Activated T-helper 2 cell treated with anti-CD3 and anti-CD28 coated beads, Interferon-gamma antibody, Interleukin-2, Interleukin-4, amounts not matched to agents 10 μg/mL and 5 μg/mL and 100 μg/mL, durations not matched to agents 14 hours and 24 hours and 36 hours (primary cell): ENCODE measurements around the gene SVBP. TPM values are rescaled to one million over a fixed set of nuclear protein-coding genes. Genes with fewer than 3 reads are reported as not detected.
"Not testable (repeated sequence)": the region's sequence is repeated elsewhere in the genome, so short reads cannot be mapped to it uniquely, and the experiment has no call there.

Experiments used
- DNase-seq: peaks from one replicate; pipeline ENCODE4 v3.0.0; 2021; ENCODE audit warnings: low spot score
- H3K27ac Mint-ChIP-seq: one replicate; pipeline ENCODE4 v1.8.0; 2021; ENCODE audit warnings: mixed read lengths
- H3K27me3 Mint-ChIP-seq: one replicate; pipeline ENCODE4 v1.8.0; 2021; ENCODE audit warnings: low read depth, mixed read lengths
- H3K36me3 Mint-ChIP-seq: one replicate; pipeline ENCODE4 v1.8.0; 2021; ENCODE audit warnings: low read depth, mixed read lengths
- H3K4me1 Mint-ChIP-seq: one replicate; pipeline ENCODE4 v1.8.0; 2021; ENCODE audit warnings: low read depth, mixed read lengths
- H3K4me3 Mint-ChIP-seq: one replicate; pipeline ENCODE4 v1.8.0; 2021; ENCODE audit warnings: low read depth, mild to moderate bottlenecking, moderate library complexity, mixed read lengths
- H3K9me3 Mint-ChIP-seq: one replicate; pipeline ENCODE4 v1.8.0; 2021; ENCODE audit warnings: mixed read lengths
- intact Hi-C: fragments of 100-400 bp; cut with micrococcal nuclease; formaldehyde crosslinking; loops from one replicate; pipeline ENCODE4 v1.15.1; 2023
- total RNA-seq: library from RNA; stranded (reverse); gene quantifications from 2 replicates; pipeline ENCODE4 v1.2.3, GENCODE V29; 2022

SVBP gene
- total RNA-seq, 1 donor from 2014 or later: 11.4 TPM

DNA sequence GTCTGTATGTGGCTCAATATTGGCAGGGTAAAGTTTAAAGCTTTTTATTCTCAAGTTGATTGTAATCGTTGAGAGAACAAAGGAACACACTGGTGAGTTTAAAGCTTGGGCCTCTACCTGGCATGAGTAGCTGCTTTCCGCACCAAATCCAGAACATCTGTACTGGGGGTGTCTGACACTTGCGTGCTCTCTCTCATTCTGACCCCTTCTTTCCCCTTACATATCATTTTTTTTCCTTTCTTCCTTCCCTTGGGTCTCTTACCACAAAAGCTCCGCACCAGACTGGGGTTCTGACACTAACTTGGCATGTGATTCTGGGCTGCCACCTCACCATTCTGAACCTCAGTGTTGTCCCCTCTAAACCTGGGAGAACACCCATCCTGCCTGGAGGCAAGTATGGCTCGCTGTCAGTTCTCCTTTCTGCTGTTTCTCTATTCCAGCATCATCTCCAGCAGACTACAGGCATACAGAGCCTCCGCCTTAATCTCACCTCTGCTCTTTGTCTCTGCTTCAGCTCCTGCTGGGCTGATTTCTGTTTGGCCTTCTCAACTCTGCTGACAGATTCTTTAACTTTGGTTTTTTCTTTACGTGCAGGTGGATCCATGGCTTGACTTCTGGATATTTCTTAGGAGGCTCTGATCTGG lies 1.1 kb downstream of the SVBP start:
- intact Hi-C loops: loop anchor here (2.0 kb wide), 2 partner anchors 49 to 143 kb away; partner anchors contain the start of genes C1orf50, P3H1 and SLC2A1
- no peak for DNase-seq

DNA sequence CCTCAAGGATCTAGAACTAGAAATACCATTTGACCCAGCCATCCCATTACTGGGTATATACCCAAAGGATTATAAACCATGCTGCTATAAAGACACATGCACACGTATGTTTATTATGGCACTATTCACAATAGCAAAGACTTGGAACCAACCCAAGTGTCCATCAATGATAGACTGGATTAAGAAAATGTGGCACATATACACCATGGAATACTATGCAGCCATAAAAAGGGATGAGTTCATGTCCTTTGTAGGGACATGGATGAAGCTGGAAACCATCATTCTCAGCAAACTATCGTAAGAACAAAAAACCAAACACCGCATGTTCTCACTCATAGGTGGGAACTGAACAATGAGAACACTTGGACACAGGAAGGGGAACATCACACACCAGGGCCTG lies 2.4 kb downstream of the SVBP start:
- intact Hi-C loops, DNase-seq, H3K9me3 Mint-ChIP-seq, H3K4me3 Mint-ChIP-seq, H3K27me3 Mint-ChIP-seq, H3K36me3 Mint-ChIP-seq, H3K27ac Mint-ChIP-seq: not testable (repeated sequence)
- H3K4me1 Mint-ChIP-seq: peaks cover 20% of the 10 kb centered on the region

More for the DNA sequence above, 1.1 kb downstream of the SVBP start:
- no peaks in the 10 kb centered on the region for H3K9me3 Mint-ChIP-seq
- H3K27me3 Mint-ChIP-seq: no peaks in the 10 kb centered on the region
- H3K4me1 Mint-ChIP-seq: peaks cover 22% of the 10 kb centered on the region
- peak overlapping the region; percentile 85 for H3K4me3 Mint-ChIP-seq
- peak overlapping the region; percentile 84 for H3K27ac Mint-ChIP-seq
- peaks cover 8% of the 10 kb centered on the region for H3K36me3 Mint-ChIP-seq

- H3K9me3 Mint-ChIP-seq: no peaks in the 10 kb centered on the region
- no peak overlapping the region for H3K27ac Mint-ChIP-seq
- no peak overlapping the region for H3K4me3 Mint-ChIP-seq
- H3K36me3 Mint-ChIP-seq: peaks cover 5% of the 10 kb centered on the region
- H3K4me1 Mint-ChIP-seq: no peaks in the 10 kb centered on the region
- intact Hi-C loops: no loop called here
- H3K27me3 Mint-ChIP-seq: peaks cover under 1% of the 10 kb centered on the region
- DNase-seq: no peak
Observed at GRCh38 chr1:42807056-42807668, 10.0 kb downstream of the SVBP start.

DNA sequence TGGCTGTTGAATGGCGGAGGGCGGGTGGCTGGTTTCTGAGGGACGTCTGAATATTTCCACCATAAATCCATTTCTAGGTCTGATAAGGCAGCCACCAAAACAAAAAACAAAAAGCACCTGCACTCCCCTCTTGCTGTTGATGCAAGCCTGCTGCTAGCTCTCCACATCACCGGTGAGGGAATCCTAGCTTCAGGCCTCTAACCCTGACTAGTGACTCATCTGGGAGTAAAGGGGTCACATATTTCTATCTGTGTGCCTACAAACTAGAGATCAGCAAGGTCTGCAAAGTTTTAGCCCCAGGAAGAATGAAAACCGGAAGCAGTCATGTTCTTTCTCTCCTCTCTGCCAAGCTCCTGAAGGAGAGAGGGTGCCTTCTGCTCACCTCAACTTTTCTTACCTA lies 10.6 kb downstream of the SVBP start:
- Mint-ChIP-seq H3K36me3 (peaks cover 5% of the 10 kb centered on the region), H3K4me1 (no peaks in the 10 kb centered on the region), H3K27me3 (peaks cover 4% of the 10 kb centered on the region), H3K27ac (no peak overlapping the region), H3K4me3 (no peak overlapping the region), H3K9me3 (no peaks in the 10 kb centered on the region)
- no peak for DNase-seq
- intact Hi-C loops: no loop called here

DNA sequence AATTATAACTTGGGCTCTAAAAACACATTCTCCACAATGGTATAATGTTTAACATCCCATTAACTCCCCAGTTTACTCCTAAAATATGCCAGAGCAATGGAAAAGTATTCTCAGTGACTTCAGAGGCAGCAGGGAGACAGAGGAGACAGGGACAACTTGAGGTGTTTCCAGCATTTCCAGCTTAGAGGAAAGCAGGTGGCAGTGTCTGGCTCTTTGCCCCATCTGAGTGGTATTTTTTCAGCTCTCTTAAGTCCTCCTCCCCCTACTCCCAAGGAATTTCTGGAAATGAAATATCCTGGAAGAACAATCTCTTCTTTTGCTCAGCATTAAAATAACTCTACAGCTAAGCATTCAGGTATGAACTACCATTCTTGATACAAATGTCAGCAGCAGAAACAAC lies 11.0 kb downstream of the SVBP start:
- DNase-seq: no peak
- no peak overlapping the region for H3K27ac Mint-ChIP-seq
- intact Hi-C loops: no loop called here
- H3K4me3 Mint-ChIP-seq: no peak overlapping the region
- no peaks in the 10 kb centered on the region for H3K4me1 Mint-ChIP-seq
- H3K9me3 Mint-ChIP-seq: no peaks in the 10 kb centered on the region
- H3K36me3 Mint-ChIP-seq: peaks cover 5% of the 10 kb centered on the region
- peaks cover 4% of the 10 kb centered on the region for H3K27me3 Mint-ChIP-seq

GRCh38 chr1:42801832-42802473 lies 15.2 kb downstream of the SVBP start:
- no peak for DNase-seq
- Mint-ChIP-seq H3K27ac (no peak overlapping the region), H3K9me3 (no peaks in the 10 kb centered on the region), H3K36me3 (peaks cover 5% of the 10 kb centered on the region), H3K27me3 (peaks cover 4% of the 10 kb centered on the region), H3K4me3 (no peak overlapping the region), H3K4me1 (no peaks in the 10 kb centered on the region)
- intact Hi-C loops: no loop called here

GRCh38 chr1:42797979-42798378 lies 19.2 kb downstream of the SVBP start:
- DNase-seq: no peak
- no peaks in the 10 kb centered on the region for H3K9me3 Mint-ChIP-seq
- intact Hi-C loops: no loop called here
- peaks cover 8% of the 10 kb centered on the region for H3K27me3 Mint-ChIP-seq
- no peaks in the 10 kb centered on the region for H3K4me1 Mint-ChIP-seq
- H3K36me3 Mint-ChIP-seq: no peaks in the 10 kb centered on the region
- H3K27ac Mint-ChIP-seq: no peak overlapping the region
- H3K4me3 Mint-ChIP-seq: no peak overlapping the region

DNA sequence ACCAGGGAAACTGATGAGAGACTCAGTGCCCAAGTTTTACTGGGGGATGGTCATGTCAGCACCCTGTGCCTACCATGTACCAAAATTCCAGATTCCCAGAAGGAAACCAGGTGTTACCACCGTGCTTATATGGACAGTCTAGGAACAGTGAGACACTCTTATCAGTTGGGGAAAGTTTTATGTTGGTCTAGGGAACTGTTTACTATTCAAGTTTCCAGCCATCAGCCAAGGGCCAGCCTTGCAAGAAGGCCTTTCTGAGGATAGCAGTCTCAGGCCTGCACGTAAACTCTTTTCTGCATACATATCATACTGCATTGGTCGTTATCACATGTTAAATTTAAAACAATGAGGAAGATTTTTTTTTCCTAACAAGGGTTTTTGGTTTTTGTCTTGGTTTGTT lies 19.8 kb downstream of the SVBP start:
- DNase-seq: no peak
- intact Hi-C loops: no loop called here
- Mint-ChIP-seq H3K4me3 (no peak overlapping the region), H3K36me3 (no peaks in the 10 kb centered on the region), H3K4me1 (no peaks in the 10 kb centered on the region), H3K27me3 (peaks cover 8% of the 10 kb centered on the region), H3K9me3 (no peaks in the 10 kb centered on the region), H3K27ac (no peak overlapping the region)

GRCh38 chr1:42793824-42794223 lies 23.4 kb downstream of the SVBP start:
- no peaks in the 10 kb centered on the region for H3K36me3 Mint-ChIP-seq
- no peak overlapping the region for H3K27ac Mint-ChIP-seq
- DNase-seq: no peak
- no peaks in the 10 kb centered on the region for H3K4me1 Mint-ChIP-seq
- intact Hi-C loops: no loop called here
- H3K9me3 Mint-ChIP-seq: no peaks in the 10 kb centered on the region
- H3K4me3 Mint-ChIP-seq: no peak overlapping the region
- peaks cover 7% of the 10 kb centered on the region for H3K27me3 Mint-ChIP-seq

GRCh38 chr1:42788021-42788420 lies 29.2 kb downstream of the SVBP start:
- H3K4me3 Mint-ChIP-seq: no peak overlapping the region
- peaks cover 2% of the 10 kb centered on the region for H3K27me3 Mint-ChIP-seq
- H3K4me1 Mint-ChIP-seq: peaks cover 11% of the 10 kb centered on the region
- DNase-seq: no peak
- intact Hi-C loops: no loop called here
- H3K27ac Mint-ChIP-seq: no peak overlapping the region
- H3K36me3 Mint-ChIP-seq: peaks cover 9% of the 10 kb centered on the region
- no peaks in the 10 kb centered on the region for H3K9me3 Mint-ChIP-seq

DNA sequence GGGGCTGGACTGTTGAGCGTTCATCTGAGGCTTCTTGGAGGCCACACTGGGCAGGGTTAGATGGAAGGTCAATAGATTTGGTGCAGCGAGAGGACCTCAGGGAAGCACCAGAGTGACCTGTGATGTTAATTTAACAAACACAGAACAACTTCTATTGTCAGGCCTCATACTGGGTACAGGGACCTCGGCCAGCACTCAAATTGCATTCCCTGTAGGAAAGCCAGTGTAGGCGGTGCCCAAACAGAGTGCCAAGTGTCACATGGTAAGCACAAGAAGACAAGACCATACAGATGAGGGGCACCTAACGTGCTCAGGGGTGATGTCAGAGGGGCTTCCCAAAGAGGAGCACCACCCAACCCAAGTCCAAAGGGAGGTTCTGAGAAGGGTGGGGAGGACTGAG lies 31.1 kb downstream of the SVBP start:
- H3K9me3 Mint-ChIP-seq: no peaks in the 10 kb centered on the region
- peaks cover 12% of the 10 kb centered on the region for H3K4me1 Mint-ChIP-seq
- H3K4me3 Mint-ChIP-seq: no peak overlapping the region
- DNase-seq: no peak
- H3K27ac Mint-ChIP-seq: no peak overlapping the region
- peaks cover 14% of the 10 kb centered on the region for H3K36me3 Mint-ChIP-seq
- intact Hi-C loops: no loop called here
- no peaks in the 10 kb centered on the region for H3K27me3 Mint-ChIP-seq

DNA sequence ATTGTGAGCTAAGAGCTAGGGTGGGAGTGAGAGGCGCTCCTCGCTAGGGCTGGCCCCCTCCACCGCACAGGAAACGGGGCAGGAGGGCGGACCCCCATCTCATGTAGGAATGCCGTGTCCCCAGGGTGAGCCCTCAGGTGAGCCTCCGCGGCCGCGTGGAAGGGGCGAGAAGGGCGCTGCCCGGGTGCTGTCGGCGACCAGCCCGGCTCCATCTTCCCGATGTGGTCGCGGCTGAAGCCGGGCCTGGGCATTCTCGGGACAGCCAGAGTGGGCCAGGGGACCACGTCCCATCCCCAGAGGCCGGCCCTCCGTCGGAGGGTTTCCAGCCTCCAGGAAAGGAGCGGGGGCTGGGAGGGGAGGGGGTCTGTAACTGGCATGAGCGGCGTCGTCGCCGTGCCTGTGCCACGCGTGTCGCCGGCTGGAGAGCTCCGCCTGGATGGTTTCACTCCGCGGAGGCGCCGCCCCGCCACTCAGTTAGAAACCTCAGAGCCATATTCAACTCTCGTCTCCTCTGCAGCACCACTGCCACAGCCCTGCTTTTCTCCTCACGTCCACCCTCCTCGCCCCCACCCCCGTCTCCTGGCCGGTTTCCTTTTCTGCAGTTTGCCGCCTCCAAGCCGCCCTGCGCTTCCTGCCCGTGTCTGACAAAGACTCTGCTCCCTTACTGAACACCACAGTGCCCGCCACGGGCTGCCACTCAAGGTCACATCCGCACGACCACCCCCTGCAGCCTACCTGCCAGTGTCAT lies 32.1 kb downstream of the SVBP start, which contains the start of gene TMEM269:
Gene TMEM269, plus strand, starts transcription at position 46 of the 748 bp plus-strand sequence. CDS start 4,903 bp downstream, outside the sequence.
- intact Hi-C loops: no loop called here
- no peaks in the 10 kb centered on the region for H3K27me3 Mint-ChIP-seq
- H3K27ac Mint-ChIP-seq: no peak within 1 kb of the TSS
- peaks cover 22% of the 10 kb centered on the region for H3K36me3 Mint-ChIP-seq
- H3K9me3 Mint-ChIP-seq: no peaks in the 10 kb centered on the region
- DNase-seq: peak; percentile 43
- peak within 1 kb of the TSS; percentile 43 for H3K4me3 Mint-ChIP-seq
- peaks cover 21% of the 10 kb centered on the region for H3K4me1 Mint-ChIP-seq
